HG02870 (cell line): Measurements from ENCODE around the gene SGPP2.
"Not testable (repeated sequence)": the region's sequence is repeated elsewhere in the genome, so short reads cannot be mapped to it uniquely, and the experiment has no call there.

Source experiments
- ATAC-seq: cut with Tn5 transposase; IDR thresholded peaks from one replicate; pipeline ENCODE4 v1.9.1; 2021; ENCODE audit warnings: mild to moderate bottlenecking, moderate library complexity; ENCODE audit not compliant: unreplicated experiment

SGPP2 gene, protein sequence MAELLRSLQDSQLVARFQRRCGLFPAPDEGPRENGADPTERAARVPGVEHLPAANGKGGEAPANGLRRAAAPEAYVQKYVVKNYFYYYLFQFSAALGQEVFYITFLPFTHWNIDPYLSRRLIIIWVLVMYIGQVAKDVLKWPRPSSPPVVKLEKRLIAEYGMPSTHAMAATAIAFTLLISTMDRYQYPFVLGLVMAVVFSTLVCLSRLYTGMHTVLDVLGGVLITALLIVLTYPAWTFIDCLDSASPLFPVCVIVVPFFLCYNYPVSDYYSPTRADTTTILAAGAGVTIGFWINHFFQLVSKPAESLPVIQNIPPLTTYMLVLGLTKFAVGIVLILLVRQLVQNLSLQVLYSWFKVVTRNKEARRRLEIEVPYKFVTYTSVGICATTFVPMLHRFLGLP

DNA sequence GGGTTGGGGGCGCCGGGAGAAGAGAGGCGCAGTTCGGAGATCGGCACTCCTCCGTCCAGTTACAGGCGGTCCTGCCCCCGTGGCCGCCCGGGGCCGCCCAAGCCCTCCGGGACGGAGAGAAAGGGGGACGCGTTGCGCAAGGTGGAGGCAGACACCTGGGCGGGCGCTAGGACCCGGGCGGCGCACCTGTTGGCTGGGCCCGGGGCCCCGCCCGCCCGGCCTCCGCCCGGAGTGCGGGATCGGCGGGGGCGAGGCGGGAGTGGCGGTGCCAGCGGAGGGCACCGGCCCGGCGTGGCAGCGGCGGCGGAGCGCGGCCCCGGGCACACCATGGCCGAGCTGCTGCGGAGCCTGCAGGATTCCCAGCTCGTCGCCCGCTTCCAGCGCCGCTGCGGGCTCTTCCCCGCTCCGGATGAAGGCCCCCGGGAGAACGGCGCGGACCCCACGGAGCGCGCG is at the start of gene SGPP2:
Gene SGPP2, plus strand, starts transcription at position 268 of the 453 bp plus-strand sequence. Its CDS starts 60 bp downstream, at position 328.
- peak; percentile 18 for ATAC-seq

DNA sequence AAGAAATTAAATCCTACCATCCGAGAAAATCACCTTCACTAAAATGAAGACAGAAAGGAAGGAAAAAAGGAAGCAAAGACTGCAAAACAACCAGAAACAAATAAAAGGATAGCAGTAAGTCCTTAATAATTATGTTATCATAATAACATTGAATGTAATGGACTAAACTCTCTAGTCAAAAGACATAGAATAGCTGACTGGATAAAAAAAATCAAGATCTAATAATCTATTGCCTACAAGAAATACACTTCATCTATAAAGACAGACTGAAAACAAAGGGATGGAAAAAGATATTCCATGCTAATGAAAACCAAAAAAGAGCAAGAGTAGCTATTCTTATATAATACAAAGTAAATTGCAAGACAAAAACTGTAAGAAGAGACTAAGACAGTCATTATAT is 48.5 kb upstream of the SGPP2 start:
- no peak for ATAC-seq

DNA sequence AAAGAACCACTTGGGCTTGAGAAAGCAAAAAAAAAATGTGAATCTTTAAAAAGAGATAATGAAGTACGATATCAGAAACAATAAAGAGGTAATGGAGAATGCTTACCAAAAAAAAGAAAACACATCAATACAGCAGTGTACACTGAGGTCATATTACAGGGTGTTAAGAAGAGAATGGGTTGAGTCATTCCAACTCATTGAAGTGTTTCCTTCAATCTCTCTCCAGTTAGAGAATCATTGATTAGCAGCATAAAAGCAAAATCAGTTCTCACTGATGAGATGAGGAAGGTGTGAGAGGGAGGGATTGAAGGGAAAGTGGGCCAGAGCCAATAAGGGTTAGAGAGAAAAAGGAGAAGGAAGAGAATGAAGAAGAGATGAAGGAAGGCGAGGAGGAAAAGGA is 43.9 kb upstream of the SGPP2 start:
- no peak for ATAC-seq

DNA sequence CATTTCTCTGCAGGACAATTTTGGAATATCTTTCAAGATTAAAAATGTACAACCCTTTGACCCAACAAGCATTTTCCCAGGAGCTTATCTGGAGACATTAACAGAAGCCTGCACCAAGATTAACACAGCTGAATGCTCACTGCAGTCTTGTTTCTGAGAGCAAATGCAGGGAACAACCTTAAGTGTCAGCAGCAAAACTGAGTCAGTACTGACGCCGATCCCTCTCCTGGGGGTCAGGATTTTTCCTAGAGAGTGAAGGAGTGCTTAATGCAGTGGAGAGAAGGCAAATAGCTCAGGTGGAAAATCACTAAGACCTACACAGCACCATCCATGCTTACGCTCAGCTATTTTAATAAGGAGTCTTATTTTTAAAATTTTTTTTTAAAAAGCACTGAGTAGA is 42.8 kb upstream of the SGPP2 start:
- ATAC-seq, result no peak

DNA sequence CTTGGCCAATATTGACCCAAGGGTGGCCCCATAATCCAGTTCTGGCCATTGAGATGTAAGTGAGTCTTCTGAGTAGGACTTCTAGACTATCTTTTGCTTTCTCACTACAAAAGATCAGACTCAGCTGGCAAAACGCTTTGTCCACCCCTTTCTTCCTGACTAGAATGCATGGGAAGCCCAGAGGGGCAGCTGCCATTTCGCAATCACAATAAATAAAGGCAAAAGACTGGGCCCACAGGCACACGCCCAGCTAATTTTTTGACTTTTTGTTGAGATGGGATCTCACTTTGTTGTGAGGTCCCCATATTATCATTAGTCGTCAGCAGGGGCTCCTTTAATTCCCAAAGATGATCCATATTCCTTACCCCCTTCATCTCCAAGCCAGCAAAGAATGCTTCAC is 41.1 kb upstream of the SGPP2 start:
- no peak for ATAC-seq

DNA sequence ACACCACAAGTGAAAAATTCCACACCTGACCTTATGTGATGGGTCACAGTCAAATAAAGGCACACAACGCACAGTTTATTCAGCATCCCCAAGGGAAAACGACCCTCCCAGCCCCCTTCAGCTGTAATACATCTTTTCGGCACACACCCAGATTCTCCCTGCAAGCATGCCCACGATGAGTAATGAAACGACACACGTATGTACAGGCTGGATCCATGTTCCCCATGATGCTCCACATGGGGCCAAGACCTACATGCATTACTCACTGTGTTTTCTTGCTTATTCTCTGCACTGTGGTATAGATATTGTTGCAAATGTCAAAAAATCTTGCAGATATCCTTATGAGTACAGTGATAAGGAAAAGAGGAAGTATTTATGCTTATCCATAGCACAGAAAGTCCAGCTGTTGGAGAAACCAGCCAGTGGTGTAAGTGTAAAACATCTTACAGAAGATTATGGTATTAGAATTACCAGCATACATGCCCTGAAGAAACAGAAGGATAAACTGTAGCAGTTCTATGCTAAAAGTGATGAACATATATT is 32.5 kb upstream of the SGPP2 start:
- ATAC-seq, result no peak

DNA sequence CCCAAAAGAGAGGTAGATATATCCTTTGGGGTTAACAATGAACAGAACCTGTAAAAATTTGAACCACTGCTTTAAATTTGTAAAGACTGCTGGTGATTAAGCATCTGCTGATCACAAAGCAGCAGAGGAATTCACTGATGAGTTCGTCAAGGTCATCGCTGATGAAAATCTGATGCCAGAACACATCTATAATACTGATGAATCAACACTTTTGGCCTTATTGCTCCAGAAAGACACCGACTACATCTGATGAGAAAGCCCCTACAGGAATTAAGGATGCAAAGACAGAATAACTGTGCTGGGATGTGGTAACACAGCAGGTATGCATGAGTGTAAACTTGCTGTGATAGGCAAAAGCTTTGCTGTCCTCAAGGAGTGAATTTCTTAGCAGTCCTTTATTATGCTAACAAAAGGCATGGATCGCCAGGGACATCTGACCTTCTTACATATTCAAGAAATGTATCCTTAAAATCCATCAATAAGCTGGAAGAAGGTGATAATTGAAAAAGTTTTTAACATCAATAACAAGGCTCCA is 30.5 kb upstream of the SGPP2 start:
- ATAC-seq, result no peak

DNA sequence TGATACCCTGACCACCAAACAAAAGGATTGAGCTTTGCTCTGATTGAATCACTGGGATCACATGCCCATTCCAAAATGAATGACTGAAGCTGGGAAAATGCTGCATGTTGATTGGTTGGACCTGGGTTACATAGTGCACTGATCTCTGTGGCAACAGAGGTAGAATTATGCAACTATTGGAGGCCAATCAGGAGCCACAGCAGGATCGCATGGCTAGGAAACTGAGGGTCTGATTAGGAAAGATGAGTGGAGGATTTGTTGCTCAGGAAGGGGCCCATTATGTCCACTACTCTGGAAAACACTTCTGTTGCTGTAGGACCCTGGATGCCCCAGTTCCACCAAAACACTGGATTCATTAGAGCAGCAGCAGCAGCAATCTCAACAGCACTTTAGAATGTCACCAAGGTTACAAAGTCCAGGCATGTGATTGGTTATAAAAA is 25.9 kb upstream of the SGPP2 start:
- no peak for ATAC-seq

DNA sequence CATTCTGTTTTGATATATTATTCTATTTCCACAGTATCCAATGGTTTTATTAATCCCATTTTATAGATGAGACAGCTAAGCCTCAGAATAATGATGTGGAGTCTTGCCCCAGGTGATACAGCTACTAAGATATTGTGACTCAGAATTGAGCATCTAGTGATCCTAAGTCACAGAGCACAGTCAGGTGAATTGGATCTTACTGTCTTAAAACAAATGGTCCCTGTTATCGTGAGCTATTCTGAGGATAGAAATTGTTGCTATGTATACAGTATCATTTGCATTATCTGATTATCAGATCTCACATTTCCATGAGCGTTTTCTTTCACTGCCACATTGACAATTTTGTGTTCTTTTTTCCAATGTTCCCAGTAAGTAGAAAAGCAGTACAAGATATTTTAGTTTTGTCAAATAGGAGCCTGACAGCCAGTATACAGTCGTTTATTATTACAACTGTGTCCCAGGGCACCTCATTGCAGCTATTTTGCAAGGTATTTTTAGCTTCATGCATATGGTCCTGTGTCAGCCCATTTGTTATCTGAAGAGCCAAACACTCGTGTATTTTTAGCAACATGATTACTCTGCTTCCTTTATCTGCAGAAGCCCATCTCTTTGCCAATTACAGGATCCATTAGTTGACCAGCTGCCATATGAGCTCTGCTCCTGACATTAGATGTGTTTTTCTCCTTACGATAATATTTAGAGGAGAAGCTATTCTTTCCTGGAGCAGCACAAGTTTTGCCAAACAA is 25.1 kb upstream of the SGPP2 start:
- ATAC-seq, result no peak

DNA sequence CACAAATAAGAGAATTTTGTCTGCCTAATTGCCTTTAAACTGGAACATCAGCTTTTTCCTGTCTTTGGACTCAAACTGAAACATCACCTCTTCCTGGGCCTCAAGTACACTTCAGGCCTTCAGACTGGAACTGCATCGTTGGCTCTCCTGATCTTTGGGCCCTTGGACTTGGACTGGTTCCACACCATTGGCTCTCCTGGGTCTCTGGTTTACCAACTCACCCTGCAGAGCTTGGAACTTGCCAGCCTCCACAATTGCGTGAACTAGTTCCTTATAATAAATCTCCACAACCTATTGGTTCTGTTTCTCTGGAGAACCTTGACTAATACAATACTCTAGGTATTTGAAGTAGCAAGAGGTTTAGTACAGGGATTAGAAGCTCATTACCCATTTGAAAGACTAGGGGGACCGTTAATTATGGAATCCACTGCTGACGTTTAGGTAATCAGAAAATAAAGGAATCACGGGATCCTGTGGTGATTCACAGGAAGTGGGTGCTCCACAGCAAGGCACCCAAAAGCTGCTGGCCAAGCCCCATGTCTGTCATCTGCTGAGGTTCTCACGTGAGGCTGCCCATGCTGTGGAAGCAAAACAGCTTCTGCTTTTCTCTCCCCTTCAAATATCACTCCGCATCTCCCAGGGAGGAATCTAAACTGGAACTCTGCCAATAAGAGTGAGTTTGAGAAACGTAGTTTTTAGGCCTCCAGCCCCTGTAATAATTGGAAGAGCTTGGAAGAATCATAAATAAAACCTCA is 20.0 kb upstream of the SGPP2 start:
- no peak for ATAC-seq

DNA sequence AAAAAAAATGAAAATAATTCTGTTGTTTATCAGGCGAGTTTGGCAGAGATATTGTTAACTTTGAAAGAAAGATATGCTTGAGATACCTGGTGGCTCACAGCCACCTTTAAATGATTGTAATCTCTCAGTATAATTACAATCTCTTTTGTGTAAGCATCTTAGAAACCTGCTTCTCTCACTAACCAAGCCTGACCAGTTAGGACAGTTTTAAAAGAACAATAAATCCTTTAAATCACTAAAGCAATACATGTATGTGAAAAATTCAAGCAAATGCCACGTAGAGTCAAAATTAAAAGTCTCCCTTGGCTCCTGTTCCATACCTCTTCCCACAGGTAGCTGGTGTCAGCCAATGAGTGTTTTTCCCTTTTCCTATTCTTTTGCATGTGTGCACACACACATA is 15.7 kb upstream of the SGPP2 start:
- no peak for ATAC-seq

DNA sequence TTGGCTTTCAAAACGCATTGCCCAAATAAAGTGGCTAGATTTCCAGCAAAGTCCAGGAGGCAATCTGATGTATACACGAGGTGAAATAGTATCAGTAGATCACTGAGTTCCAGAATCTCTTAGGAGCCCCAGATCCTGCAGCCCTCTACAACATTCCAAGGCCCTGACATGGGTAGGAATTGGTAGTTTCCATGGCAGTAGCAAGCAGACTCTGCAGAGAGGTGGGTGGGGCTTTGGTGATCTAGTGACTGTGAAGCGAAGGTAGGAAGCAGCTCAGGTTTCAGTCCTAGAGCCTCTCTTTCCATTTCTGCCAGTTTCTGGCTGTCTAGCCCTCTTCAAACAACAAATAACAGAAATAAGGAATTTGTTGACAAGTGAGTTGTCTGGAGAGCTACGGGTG is 13.8 kb upstream of the SGPP2 start:
- ATAC-seq, result no peak

DNA sequence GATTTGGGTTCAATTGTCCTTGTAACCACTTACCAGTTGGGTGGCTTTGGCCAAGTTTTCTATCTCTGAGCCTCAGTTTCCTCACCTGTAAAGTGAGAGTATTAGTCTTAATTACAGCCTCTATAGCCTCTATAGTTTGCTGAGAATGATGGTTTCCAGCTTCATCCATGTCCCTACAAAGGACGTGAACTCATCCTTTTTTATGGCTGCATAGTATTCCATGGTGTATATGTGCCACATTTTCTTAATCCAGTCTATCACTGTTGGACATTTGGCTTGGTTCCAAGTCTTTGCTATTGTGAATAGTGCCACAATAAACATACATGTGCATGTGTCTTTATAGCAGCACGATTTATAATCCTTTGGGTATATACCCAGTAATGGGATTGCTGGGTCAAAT is 12.0 kb upstream of the SGPP2 start:
- ATAC-seq, result not testable (repeated sequence)

DNA sequence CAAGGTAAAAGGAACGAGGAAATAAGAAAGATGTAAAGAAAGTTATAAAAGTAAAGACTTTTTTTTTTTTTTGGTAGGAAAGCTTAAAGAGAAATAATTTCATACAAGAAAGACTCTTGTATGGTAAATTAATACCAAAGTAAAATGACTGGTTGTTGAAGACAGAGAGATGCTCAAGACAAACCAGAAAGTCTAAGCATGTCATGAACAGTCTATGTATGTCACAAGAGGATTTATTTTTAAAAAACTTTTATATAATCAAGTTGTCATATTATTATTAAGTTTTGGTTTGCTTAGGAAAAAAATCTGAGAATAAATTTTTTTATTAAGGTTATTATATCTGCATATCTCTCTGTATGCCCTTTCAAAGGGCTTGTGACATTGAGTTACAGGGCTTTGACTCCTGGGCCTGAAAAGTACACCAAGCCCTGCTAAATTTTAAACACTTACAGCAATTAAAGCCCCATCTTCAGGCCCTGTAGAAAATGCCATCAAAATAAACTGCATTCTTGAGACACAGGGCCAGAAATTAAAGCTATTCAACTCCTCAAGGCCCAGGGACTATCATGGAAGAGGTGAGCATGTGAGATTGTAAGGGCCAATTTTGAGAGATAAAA is 10.9 kb upstream of the SGPP2 start:
- ATAC-seq, result no peak

DNA sequence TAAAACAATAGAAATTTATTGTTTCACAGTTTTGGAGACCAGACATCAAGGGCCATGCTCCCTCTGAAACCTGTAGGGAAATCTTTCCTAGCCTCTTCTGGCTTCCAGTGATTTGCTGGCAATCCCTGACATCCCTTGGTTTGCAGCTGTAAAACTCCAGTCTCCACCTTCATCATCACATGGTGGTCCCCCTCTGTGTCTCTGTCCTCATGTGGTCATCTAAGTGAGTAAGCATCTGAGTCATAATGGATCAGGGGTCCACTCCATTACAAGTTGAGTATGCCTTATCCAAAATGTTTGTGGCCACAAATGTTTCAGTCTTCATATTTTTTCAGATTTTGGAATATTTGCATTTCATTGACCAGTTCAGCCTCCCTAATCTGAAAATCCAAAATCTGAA is 5.6 kb upstream of the SGPP2 start:
- no peak for ATAC-seq

DNA sequence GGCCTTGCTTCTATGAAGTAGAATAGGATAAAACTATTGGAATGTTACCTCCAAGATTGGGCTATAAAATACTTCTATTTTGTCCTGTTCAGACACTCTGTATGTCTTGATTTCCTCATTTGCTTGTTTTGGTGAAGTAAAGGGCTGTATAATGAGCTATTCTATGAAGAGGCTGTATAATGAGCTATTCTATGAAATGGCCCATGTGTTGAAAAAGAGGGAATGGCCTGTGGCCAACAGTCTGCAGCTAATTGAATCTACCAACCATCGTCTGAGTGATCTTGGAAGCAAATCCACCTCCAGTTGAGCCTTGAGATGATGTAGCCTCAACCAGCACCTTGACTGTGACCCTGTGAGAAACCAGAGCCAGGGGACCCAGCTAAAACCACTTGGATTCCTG is 3.8 kb upstream of the SGPP2 start:
- ATAC-seq, result no peak

DNA sequence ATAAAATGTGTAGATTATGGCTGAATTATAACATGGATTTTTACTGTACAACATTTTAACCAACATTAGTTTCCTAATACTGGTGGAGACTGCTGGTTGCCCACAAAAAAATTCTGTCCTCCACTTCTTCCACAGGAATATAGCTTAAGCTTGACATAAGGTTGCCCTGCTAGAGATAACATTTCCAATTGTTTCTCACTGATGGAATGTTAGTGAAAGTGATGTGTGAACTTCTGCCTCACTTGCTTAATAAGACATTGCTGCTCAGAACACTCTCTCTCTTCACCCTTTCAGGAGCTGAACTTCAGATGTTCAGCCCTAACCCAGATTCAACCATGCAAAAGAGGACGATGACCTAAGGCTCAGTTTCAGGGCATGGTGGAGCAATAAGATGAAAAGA is 2.7 kb upstream of the SGPP2 start:
- ATAC-seq, result no peak

DNA sequence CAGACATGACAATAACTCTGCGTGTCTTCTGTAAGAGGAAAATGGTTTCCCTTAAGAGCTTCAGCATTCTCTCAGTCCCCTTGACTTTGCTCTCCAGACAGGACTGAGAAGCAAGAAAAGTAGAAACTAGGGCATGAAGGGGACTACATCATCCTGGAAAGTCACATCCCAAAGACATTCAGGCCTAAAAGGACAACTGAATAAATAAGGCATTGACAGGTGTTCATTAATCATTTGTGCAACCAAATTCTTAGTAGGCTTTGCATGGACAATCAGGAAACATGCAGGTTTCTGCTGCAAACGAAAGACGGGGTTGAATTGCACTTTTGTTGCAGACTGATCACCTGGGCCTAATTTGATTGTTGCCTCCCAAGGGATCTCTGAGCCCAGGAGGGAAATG is 1.2 kb upstream of the SGPP2 start:
- ATAC-seq, result no peak

DNA sequence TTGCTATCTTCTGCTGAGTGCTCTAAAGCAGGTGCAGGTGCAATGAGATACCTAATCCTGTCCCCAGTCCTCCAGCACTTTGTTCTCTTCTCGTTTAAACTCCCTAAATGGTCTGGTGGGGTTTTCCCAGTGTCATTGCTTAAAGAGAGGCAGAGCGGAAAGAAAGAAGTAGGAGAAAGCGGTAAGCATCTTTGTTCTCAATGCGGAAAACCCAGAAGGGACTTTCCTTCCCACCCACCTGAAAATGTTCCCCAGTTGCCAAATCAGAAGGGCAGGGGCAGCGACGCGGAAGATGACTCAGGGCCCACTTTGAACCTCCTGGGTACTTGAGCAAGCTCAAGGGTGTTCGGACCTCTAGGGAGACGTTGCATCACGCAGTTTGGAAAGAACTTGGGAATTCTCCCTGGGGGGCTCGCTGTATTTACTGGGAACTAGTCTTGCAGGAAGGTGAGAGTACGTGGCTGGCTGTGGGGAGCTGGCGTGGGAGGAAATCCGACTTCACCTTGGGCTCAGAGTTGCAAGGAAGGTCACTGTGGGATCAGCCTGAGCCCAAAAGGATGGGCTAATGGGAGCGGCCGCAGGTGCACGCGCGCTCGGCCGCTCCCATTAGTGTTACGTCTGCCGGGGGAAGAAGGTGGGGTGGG is 589 bp upstream of the SGPP2 start:
- peak; percentile 34 for ATAC-seq
